Kidney epithelial cell (primary cell): ENCODE measurements around the gene REST. TPM values are rescaled to one million over a fixed set of nuclear protein-coding genes. Genes with fewer than 3 reads are reported as not detected.
"Not testable (repeated sequence)": the region's sequence is repeated elsewhere in the genome, so short reads cannot be mapped to it uniquely, and the experiment has no call there.

Experiments used
- DNase-seq: peaks from one replicate; pipeline ENCODE4 v3.0.0-alpha.2; 2010; ENCODE audit warnings: low read depth
- H3K27me3 ChIP-seq: 2 replicates; pipeline ENCODE4 v1.6.0; 2011; ENCODE audit warnings: low read length; ENCODE audit not compliant: control insufficient read depth, insufficient read depth
- H3K36me3 ChIP-seq: 2 replicates; pipeline ENCODE4 v1.5.1; 2011; ENCODE audit warnings: low read length; ENCODE audit not compliant: control insufficient read depth, insufficient read depth
- H3K4me3 ChIP-seq: 2 replicates; pipeline ENCODE4 v1.5.1; 2011; ENCODE audit warnings: low read depth, mild to moderate bottlenecking, control low read depth, low read length
- CTCF ChIP-seq: IDR thresholded peaks from 2 replicates; pipeline ENCODE4 v1.5.1; 2011; ENCODE audit warnings: mild to moderate bottlenecking, moderate library complexity, low read length, control low read depth, inconsistent platforms; ENCODE audit not compliant: insufficient read depth, poor library complexity, severe bottlenecking
- total RNA-seq: library from RNA; depleted of rRNA; stranded (reverse); fragments of >200 nt; gene quantifications from 2 replicates; pipeline ENCODE4 v1.2.3, GENCODE V29; 2015

REST gene
- total RNA-seq, 1 donor from 2014 or later: 46.0 TPM

- no peak for TF ChIP-seq CTCF
- H3K36me3 ChIP-seq: peaks cover 3% of the 10 kb centered on the region
Measured at GRCh38 chr4:56927196-56927595, 19.5 kb downstream of the REST start.

DNA sequence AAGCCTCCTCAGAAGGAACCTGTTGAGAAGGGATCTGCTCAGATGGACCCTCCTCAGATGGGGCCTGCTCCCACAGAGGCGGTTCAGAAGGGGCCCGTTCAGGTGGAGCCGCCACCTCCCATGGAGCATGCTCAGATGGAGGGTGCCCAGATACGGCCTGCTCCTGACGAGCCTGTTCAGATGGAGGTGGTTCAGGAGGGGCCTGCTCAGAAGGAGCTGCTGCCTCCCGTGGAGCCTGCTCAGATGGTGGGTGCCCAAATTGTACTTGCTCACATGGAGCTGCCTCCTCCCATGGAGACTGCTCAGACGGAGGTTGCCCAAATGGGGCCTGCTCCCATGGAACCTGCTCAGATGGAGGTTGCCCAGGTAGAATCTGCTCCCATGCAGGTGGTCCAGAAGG lies 22.9 kb downstream of the REST start:
- peaks cover 3% of the 10 kb centered on the region for H3K36me3 ChIP-seq
- no peak for TF ChIP-seq CTCF

More at GRCh38 chr4:56927196-56927595, 19.5 kb downstream of the REST start:
- H3K27me3 ChIP-seq: no peaks in the 10 kb centered on the region
- H3K4me3 ChIP-seq: no peak overlapping the region
- no peak for DNase-seq

GRCh38 chr4:56931924-56932323 lies 24.2 kb downstream of the REST start:
- Histone ChIP-seq H3K4me3 (no peak overlapping the region), H3K36me3 (peaks cover 3% of the 10 kb centered on the region), H3K27me3 (no peaks in the 10 kb centered on the region)
- TF ChIP-seq CTCF: no peak
- DNase-seq: no peak

More for the DNA sequence above, 22.9 kb downstream of the REST start:
- H3K27me3 ChIP-seq: no peaks in the 10 kb centered on the region
- no peak overlapping the region for H3K4me3 ChIP-seq
- no peak for DNase-seq

DNA sequence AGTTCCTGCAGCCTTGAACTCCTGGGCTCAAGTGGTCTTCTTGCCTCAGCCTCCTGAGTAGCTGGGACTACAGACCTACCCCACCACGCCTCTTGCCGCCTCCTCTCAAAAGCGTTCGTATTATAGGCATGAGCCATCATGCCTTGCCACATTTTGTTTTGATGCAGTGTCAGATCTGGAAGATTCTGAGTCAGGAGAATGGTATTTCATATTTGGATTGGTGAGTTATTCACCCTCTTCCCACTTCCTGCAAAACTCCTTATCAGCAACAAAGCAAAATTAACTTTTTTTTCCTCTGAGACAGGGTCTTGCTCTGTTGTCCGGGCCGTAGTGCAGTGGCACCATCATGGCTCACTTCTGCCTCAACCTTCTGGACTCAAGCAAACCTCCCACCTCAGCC lies 29.6 kb downstream of the REST start:
- DNase-seq: peak; percentile 19
- no peak for TF ChIP-seq CTCF
- Histone ChIP-seq H3K36me3 (no peaks in the 10 kb centered on the region), H3K27me3 (no peaks in the 10 kb centered on the region), H3K4me3 (no peak overlapping the region)

- H3K36me3 ChIP-seq, DNase-seq, H3K4me3 ChIP-seq, H3K27me3 ChIP-seq: not testable (repeated sequence)
Measured at GRCh38 chr4:56939826-56940225, 32.1 kb downstream of the REST start.

DNA sequence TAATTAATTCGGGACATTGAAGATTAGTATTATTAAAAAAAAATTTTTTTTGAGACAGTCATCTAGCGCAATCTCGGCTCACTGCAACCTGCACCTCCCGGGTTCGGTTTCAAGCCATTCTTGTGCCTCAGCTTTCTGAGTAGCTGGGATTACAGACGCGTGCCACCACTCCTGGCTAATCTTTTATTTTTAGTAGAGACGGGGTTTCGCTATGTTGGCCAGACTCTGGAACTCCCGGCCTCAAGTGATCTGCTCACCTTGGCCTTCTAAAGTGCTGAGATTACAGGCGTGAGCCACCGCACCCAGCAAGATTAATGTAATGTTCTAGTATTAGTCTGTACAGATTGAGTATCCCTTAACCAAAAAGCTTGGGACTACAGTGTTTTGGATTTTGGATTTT lies 32.7 kb downstream of the REST start:
- Histone ChIP-seq H3K36me3 (no peaks in the 10 kb centered on the region), H3K4me3 (no peak overlapping the region)
- no peak for TF ChIP-seq CTCF

More for the DNA sequence above, 32.7 kb downstream of the REST start:
- no peaks in the 10 kb centered on the region for H3K27me3 ChIP-seq
- DNase-seq: no peak
